HG03139 (cell line): ENCODE measurements around the gene DDX47.
"Not testable (repeated sequence)": the region's sequence is repeated elsewhere in the genome, so short reads cannot be mapped to it uniquely, and the experiment has no call there.

Experiments used
- ATAC-seq: cut with Tn5 transposase; IDR thresholded peaks from one replicate; pipeline ENCODE4 v1.9.1; 2021; ENCODE audit not compliant: unreplicated experiment

DDX47 gene

DNA sequence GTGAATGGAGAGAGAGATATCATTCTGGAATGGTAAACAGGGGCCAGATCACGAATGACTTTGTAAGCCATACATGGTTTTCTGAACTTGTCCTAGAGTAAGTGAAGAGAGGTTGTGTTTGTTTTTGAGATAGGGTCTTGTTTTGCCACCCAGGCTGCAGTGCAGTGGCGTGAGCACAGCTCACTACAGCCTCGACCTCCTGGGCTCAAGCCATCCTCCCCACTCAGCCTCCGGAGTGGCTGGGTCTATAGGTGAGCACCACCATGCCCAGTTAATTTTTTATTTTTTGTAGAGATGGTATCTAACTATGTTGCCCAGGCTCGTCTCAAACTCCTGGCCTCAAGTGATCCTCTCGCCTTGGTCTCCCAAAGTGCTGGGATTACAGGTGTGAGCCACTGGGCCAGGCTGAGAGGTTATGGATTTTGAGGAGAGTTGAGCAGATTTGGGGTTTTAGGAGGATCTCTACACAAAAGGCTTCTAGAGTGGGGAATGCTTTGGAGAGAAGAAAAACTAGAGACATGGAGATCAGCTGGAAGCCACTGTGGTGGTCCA, 58.5 kb downstream of the DDX47 start:
- no peak for ATAC-seq

DNA sequence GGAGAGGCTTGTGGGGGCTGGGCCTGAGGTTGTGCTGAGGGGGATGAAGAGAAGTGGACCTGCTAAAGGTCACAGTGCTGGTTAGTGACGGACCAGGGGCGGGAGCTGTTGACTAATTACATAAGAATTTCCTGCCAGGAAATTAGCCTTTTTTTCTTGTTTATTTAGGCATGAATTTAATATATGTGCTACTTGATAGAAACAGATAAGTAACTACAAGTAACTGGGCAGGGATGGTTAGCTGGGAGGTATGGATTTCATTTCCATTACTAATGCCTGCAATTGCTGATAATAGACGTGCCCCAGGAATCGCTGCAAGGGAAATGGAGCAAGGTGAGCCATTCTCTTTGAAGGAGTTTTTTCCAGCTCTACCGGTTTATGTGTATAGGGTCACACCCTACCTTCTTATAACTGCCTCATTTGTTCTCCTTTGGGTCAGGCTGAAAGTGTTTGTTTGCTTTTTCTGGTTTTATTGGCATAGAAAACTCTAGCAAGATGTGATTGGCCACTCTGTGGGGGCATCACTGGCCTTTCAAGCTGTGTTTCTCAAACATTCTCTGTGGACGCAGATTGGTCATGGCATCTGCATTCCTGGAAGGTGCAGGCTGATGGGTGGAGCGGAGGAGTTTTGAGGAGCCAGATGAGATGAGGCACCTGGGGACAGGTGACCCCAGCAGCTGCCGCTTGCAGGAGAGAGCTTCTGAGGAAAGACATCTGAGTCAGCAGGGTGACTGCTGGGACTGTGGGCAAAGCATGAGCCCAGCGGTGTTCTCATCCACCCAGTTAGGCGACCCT, 59.2 kb downstream of the DDX47 start:
- ATAC-seq, result no peak

DNA sequence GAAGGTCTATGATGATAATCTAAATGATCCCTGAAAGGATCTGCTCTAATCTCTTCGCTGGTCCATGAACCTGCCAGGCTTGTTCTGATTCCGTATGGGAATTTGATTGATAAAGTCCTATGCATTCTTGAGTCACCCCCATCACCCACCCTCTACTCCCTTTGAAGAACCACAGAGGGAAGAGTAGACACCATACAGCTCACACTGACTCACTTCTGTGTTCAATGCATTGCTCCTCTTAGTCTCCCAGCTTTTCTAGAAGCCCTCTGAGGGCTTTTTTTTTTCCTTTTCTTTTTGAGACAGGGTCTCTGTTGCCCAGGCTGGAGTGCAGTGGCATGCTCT, 59.8 kb downstream of the DDX47 start:
- ATAC-seq, result no peak

GRCh38 chr12:12874029-12874428, 60.9 kb downstream of the DDX47 start:
- no peak for ATAC-seq

- not testable (repeated sequence) for ATAC-seq
Observed at GRCh38 chr12:12875301-12875700, 62.2 kb downstream of the DDX47 start.

GRCh38 chr12:12877153-12877768, 64.1 kb downstream of the DDX47 start:
- ATAC-seq, result no peak

- no peak for ATAC-seq
Observed at GRCh38 chr12:12877781-12878455, 64.8 kb downstream of the DDX47 start.
